Stimulated activated CD8-positive, alpha-beta memory T cell treated with anti-CD3 and anti-CD28 coated beads, Interleukin-7, amount 100 ng/mL, for 1 hour (primary cell): ENCODE measurements around the gene ZNF19.
"Not testable (repeated sequence)": the region's sequence is repeated elsewhere in the genome, so short reads cannot be mapped to it uniquely, and the experiment has no call there.

Experiments
- DNase-seq, 2 donors: peaks; one replicate each; pipeline ENCODE4 v3.0.0-alpha.2; 2020; ENCODE audit warnings: low read depth in 2 of 2

Gene ZNF19

DNA sequence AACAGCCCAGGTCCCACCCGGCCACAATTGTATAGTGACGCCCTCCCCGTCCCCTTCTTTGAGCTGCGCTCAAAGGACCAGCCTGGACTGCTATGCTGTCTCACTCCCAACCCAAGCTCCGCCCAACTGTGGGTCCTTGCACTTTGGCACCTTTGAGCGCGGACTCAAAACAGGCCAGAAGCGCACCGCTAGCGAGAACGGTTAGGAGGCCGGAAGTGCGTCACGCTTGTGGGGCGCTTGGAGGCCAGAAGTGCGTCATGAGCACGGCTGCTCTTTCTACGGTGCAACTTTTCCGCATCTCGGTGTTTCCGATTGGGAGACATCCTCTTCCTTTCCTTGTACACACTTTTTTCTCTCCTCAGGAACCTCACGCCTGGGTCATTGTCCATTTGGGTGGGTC, at the start of gene ZNF19:
TSS of gene ZNF19 (minus strand) at position 203 of the 400 bp plus-strand sequence. CDS start 7,210 bp downstream, outside the sequence.
- no peak for DNase-seq

DNA sequence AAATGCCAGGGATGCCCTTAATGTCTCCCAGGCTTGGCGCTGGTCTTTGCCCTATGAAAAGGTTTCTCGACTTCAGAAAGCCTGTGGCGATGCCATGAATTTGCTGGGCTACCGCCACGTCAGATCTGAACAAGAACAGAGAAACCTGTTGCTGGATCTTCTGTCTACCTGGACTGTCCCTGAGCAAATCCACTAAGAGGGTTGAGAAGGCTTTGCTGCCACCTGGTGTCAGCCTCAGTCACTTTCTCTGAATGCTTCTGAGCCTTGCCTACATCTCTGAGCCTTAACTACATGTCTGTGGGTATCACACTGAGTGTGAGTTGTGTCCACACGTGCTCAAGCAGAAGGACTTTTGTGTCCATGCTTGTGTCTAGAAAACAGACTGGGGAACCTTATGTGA, 48.5 kb upstream of the ZNF19 start:
- no peak for DNase-seq

DNA sequence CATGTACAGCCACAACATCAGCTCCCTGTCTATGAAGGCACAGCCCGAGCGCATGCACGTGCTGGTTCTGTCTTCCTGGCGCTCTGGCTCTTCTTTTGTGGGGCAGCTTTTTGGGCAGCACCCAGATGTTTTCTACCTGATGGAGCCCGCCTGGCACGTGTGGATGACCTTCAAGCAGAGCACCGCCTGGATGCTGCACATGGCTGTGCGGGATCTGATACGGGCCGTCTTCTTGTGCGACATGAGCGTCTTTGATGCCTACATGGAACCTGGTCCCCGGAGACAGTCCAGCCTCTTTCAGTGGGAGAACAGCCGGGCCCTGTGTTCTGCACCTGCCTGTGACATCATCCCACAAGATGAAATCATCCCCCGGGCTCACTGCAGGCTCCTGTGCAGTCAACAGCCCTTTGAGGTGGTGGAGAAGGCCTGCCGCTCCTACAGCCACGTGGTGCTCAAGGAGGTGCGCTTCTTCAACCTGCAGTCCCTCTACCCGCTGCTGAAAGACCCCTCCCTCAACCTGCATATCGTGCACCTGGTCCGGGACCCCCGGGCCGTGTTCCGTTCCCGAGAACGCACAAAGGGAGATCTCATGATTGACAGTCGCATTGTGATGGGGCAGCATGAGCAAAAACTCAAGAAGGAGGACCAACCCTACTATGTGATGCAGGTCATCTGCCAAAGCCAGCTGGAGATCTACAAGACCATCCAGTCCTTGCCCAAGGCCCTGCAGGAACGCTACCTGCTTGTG, 47.8 kb upstream of the ZNF19 start:
- no peak for DNase-seq

DNA sequence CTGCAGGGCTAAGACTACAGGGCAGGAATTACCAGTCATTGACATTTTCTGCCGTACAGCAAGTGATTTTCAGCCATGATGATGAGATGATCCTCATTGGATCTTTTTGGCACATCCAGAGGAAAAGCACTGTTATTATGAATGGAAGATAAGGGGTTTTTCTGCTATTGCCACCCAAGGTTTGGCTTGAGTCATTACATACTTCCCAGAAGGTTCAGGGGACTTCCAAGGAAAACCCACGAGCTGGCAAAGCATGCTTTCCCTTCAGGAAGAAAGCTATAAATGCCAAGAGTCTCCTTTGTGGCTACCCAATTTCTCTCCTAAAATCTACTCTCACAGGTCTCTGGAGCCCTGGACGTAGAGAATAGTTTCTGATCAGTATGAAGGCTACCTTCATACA, 43.2 kb upstream of the ZNF19 start:
- DNase-seq: no peak

DNA sequence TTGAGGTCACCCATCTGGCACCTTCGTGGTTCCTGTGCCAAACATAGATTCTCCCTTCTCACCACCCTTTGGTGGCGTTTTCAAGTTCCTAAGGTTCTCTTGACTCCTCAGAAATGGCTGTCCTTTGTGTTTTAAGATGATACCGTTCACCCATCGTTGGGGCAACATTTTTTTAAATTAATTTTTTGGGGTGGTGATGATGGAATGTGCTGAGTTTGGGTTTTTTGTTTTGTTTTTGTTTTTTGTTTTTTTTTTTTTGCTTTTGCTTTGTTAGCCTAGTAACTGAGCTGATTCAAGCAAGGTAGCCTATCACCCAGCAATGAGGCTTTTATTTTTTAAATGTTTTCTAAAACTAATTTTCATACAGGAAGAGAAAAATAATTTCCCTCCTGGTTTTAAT, 39.7 kb upstream of the ZNF19 start:
- DNase-seq: no peak

DNA sequence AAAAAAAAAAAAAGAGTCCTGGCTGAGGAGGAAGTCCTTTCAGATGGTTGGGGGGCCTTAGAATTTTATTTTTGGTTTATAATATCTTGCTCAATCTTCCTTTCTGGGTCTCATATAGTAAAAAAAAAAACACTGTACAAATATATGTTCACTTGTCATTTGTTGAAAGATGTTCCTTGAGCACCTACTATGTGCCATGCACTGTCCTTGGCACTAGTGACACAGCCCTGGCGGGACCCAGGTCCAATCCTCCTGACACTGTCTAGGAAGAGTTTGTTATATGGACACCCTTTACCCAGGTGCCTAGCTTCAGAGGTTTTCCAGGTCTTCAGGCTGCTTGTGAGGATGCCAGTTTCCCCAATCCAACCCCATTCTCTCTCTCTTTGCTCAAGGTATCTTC, 39.1 kb upstream of the ZNF19 start:
- DNase-seq: no peak

DNA sequence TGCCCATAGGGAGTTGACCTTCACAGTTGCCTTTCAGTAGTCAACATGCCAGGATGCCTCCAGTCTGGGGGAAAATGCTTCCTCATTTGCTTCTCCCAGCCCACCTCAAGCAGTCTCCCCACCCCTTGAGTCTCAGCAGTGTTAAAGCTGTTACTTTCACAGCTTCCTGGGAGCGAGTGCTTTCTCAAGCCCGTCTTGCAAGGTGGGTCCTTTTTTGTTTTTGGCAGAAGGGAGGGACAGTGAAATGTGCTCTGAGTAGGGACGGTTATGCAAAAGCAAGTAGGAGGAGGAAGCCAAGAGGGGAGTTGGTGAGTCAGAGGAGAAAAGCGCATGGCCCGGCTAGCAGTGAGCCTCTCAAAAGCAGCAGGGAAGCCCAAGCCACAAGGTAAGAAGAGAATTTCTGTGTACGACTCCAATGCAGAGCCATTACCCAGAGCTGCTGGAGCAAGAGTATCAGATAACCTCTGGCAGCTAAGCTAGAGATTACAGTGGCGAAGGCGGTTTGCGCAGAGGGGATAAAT, 37.0 kb upstream of the ZNF19 start, which contains the start of gene CHST4:
TSS of gene CHST4 (plus strand) at position 316 of the 521 bp plus-strand sequence. CDS start 10,252 bp downstream, outside the sequence.
- DNase-seq: no peak

DNA sequence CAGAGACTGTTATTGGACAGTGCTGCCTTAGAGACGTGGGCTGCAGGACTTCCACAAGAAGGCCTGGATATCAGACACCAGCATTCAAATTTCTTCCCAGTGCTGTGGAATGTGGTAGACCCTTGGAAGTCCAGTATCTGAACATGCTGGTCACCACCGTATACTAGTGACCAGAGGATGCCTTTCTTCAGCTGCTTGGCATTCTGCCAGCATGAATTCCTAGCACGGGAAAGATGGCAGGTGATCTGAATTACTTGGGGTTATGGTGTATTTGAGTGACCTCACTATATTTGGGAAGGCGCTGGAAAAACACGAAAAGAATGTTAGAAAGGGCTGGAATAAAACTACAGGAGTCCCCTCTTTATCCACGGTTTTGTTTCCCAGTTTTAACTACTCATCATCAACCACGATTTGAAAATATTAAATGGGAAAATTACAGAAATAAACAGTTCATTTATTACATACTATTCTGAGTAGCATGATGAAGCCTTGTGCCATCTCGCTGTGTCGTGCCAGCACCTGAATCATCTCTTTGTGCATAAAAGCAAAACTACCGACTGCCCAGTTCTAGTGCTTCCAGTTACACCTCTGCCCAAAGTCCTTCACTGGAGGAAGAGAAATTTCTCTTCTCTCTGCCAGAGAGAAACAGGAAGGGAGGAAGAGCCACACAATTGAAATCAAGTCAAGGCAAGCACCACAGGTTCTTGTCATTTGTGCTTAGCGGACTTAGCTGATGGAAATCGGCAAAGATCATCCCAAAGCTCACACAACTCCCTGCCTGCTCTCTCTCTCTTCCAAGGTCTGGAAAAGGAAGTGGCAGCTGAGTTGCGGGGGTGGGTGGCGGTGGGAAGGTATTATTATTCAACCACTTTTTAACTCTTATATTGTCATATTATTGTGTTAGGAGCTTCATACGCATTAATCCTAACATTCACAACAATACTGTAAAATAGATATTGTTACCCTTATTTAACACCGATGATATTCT, 35.7 kb upstream of the ZNF19 start:
- no peak for DNase-seq

DNA sequence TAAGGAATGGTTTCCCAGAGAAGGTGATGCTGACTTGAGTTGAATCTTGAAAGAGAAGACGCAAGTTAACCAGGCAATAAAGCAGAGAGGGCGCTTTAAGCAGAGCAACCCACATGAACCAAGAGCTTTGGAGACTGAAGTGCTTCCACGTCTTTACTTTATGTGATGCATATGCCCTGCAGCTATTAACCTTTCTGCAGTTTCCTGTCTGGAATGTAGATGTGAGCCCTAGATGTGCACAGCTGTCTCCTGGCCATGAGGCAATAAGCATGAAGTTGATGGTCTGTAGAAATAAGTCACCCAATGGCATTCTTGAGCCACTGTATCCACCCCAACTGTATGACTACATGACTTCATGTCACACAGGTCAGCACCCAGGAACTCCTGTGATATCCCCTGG, 31.4 kb upstream of the ZNF19 start:
- DNase-seq: no peak

DNA sequence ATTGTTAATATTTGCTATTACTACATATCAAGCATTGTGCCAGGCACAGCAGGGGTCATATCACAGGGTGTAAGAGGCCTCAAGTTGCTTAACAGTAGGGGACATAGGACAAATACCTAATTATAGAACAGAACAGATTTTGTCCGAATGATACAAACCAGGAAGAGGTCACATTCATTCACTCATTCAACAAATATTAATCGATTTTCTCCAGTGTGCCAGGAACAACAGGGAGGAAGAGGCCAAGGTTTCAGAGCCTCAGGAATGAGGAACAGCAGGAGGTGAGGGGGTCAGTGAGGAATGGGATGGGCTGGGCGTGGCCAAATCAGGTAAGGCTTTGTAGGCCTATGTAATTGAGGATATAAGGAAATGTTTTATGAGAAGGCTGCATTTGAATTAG, 25.9 kb upstream of the ZNF19 start:
- DNase-seq: no peak

DNA sequence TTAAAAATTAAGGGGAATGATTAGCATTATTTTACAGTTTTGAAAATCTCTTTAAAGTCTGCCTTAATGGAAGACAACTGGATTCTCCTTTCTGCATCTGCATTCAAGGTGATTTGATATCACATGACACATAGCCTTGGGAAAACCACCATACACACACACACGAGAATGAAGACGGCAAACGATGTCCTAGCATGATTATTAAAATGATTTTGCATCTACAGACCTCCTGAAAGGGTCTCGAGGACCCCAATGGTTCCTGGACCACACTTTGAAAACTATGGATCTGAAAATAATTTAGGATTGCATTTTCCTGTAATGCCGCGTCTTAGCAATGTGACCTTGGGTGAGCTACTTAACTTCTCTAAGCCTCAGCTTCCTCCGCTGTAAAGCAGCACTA, 25.4 kb upstream of the ZNF19 start:
- DNase-seq: no peak

DNA sequence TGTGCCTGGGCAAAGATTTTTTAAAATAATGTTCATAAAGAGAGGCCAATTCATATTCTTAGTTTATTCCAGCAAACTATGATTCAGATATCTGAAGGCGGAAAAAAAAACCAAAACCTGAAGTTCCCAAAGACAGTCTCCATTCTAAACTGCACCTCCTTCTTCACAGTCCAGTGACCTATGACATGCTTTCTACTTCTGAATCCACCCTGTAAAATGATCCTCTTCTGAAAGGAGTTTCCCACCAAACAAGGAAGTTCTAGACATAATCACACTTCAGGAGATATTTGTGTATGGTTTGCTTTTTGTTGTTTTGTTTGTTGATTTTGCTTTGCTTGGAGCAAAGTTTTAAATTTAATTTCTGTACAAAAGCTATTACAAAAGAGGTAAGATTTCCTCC, 24.2 kb upstream of the ZNF19 start:
- no peak for DNase-seq

DNA sequence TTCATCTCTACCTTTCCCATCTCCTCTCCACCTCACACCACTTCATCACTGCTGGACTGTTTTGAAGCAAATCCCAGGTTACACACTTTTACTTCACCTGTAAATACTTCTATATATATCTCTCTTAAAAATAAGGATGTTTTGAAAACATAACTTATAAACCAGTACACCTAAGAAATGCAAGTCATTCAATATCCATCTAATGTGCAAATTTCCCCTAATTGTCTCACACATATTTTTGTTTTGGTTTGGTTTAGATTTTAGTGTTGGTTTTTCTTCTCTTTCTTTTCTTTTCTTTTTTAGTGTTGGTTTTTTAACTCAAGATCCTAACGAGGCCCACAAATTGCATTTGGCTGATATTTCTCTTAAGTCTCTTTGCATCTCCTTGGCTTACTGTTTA, 17.9 kb upstream of the ZNF19 start:
- no peak for DNase-seq

DNA sequence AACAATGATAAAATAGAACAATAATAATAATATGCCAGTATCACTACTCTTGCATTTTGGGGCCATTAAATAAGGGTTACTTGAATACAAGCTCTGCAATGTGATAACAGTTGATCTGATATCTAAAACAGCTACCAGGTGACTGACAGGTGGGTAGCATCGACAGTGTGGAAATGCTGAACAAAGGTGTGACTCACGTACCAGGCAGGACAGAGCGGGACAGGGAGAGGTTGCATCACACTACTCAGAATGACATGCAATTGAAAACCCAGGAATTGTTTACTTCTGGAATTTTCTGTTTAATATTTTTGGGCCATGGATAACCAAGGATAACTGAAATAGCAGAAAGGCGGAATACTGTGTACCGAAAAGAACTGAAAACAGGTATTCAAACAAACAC, 15.8 kb upstream of the ZNF19 start:
- no peak for DNase-seq

DNA sequence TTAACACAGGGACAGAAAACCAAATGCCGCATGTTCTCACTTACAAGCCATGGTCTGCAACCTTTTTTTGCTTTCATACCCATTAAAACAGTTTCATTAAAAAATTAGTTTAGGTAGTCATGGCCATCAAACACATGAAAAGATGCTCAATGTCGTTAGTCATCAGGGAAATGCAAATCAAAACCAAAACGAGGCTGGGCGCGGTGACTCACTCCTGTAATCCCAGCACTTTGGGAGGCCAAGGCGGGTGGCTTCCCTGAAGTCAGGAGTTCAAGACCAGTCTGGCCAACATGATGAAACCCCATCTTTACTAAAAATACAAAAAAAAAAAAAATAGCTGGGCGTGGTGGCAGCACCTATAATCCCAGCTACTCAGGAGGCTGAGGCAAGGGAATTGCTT, 14.9 kb upstream of the ZNF19 start:
- DNase-seq: not testable (repeated sequence)

DNA sequence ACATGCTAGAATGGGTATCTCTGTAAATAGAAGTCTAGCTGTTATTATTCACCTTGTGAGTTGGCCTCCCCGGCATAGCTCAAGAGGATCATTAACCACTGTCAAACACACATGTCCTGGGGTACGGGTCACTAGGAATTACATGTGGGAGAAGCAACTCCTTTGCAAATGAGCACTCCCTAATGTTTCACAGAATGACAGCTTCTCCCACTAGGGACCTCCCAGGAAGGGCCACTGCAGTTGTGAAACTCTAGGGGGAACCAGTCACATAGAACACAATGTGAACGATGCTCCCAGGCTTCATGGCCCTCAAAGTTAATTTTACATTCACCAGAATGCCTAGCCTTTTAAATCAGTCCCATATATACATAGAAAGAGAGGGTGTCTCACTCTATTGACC, 12.4 kb upstream of the ZNF19 start:
- DNase-seq: no peak

DNA sequence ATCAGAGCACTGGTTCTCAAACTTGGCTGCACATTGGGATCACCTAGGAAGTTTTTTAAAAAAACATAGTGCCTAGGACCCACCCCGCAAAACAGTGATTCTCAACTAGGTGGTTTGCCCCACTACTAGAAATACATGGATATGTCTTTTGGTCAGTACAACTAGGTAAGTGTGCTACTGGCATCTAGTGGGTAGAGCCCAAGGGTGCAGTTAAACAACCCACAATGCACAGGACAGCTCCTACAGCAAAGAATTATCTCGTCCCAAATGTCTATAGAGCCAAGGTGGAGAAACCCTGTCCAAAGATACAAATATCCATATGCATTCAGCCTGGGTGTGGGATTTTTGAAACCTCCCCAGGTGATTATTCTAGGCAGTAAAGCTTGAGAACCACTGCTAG, 11.8 kb upstream of the ZNF19 start:
- DNase-seq: no peak

DNA sequence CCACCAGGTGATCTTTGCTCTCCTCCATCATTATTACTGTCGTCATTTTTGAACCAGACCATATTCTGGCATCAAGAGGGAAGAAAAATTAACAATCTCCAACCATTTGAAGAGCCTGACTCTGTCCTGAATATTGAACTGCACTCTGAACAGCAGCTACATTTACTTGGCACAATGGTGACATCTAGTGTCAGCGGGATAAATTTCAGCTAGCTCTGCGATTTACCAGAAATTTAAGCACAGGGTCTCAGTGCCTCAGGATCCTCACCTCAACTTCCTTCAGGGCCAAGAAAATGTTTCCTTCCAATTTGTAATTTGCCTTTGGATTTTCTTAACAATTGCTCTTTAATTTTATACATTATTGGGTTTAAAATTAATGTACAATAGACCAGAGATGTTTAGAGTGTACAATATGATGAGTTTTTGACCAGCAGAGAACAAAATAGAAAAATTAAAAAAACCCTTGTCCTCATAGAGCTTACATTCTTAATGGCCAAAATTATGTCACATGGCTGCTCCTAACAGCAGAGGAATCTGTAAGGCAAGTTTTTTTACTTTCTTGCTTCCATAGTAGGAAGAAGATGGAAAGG, 10.7 kb upstream of the ZNF19 start:
- peak in 1 of 2 donors; percentile 11 for DNase-seq

DNA sequence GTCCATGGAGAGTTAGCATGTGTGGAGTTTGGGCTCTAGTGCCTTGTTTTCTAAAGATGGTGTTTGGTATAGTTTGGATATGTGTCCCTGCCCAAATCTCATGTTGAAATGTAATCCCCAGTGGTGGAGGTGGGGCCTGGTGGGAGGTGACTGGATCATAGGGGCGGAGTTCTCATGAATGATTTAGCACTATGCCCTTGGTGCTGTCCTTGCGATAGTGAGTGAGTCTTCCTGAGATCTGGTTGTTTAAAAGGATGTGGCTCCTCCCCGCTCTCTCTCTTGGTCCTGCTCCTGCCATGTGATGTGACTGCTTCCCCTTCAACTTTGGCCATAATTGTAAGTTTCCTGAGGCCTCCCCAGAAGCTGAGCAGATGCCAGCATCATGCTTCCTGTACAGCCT, 8.9 kb upstream of the ZNF19 start:
- DNase-seq: no peak

DNA sequence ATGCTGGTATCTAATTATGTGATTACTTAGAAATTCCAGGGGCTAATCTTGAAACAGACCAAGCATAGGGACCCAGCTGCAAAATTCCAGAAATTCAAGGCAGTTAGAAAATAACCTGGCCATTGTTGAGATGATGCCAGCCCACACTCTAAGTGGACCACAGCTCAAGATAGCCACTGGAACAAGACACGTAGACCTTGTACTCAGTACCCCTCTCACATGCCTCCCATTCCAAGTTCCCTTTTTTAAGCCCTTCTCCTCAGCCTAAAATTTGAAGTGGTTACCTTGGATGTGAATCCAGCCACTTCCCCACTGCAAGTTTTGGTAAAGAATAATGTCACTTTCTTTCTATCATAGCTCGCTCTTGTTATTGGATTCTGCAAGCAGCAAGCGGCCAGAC, 4.1 kb upstream of the ZNF19 start:
- no peak for DNase-seq

DNA sequence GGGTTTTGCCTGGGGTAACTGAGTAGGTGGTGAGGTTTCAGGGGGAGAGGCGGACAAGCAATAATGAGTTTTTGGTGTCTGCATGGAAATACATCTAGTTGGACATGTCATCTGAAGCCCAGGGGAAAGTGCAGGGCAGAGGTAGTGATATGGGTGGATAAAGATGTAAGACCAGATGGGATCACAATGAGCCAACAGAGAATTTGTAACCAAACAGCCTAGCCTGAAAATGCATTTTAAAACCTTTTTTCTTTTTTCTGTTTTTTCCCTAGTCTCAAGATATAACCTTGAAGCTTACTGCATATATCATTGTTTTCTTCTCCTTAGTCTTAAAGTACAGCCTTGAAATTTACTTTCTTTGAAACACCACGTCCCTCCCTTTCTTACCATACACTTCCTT, 3.7 kb upstream of the ZNF19 start:
- DNase-seq: no peak

DNA sequence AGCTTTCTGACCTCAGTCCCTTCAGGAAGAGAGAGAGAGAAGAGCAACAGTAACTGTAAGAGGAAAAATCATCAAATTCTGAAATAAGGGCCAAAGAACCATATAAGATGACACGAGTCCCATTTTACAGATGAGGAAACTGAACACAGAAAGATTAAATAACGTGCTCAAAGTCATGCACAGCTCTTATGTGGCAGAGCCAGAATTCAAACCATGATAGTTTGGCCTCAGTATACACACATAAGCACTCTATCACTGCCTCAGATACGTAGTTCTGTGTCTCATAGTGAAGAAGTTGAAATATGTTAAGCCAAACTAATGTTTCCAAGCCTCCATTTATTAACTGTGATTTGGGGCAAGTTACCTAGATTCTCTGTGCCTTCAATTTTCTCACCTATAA, 1.9 kb upstream of the ZNF19 start:
- no peak for DNase-seq
